K562 (cell line): Measurements from ENCODE around the gene RNF213.

Experiments
- CTCF ChIP-seq, 3 experiments: IDR thresholded peaks in 2 of 3; conservative IDR thresholded peaks in 1 of 3; 2 replicates each; pipeline ENCODE4 v1.5.1; 2011 to 2012; ENCODE audit warnings: low read length in 3 of 3, mild to moderate bottlenecking in 3 of 3, control low read depth in 2 of 3, improper control_type of control experiment in 1 of 3, inconsistent platforms in 1 of 3, low read depth in 1 of 3, mixed read lengths in 1 of 3, moderate library complexity in 1 of 3; ENCODE audit not compliant: insufficient read depth in 2 of 3
- SMC3 ChIP-seq: conservative IDR thresholded peaks from 2 replicates; pipeline ENCODE4 v1.6.1; 2011; ENCODE audit warnings: low read depth, low read length, improper control_type of control experiment; ENCODE audit not compliant: insufficient read depth
- TSC22D4 ChIP-seq: fragments of 450-650 bp; IDR thresholded peaks from 2 replicates; pipeline ENCODE4 v1.6.1; 2016; ENCODE audit warnings: missing genetic modification characterization, missing biosample characterization, control low read depth

DNA sequence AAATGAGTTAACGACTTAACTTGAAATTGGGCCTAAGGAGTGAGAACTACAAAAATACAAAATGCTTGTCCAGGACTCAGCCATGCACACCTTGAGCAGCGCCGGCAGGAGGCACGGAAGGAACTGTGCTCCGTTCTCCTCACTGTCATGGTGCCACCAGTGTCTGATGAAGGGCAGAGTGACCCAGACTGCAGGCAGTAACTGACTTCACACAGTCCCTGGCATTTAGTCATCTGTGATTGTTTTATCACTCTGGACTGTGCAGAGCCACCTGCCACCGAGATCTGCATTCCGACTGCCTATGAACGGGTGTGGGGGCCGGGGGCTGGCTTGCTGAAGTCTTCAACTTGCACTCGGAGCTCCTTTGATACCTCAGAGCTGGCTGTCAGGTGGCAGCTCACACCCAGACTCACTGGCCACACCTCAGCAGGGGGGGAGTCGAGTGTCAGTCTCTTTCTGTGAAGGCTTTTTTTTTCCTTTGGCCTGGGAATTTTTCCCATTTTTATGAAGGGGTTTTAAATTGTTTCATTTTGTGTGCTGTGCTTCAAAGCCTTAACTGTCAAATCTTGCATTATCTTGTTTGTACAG lies 134.1 kb downstream of the RNF213 start:
- TF ChIP-seq TSC22D4 (tag) = no peak
- TF ChIP-seq CTCF (IDR thresholded peaks at IDR 0.05 in 2 of 3, conservative IDR thresholded peaks at IDR 0.05 in 1 of 3; ENCODE audit: insufficient read depth in 2 of 3, low read depth in 1 of 3, low read length in 3 of 3) = no peak
- no peak for TF ChIP-seq SMC3
